SK-N-MC (cell line): Measurements from ENCODE around the gene ETV5.

Experiments used
- EZH2 ChIP-seq: fragments of 200-600 bp; sonication (generic); IDR thresholded peaks from one replicate; pipeline ENCODE4 v1.6.1; 2017; ENCODE audit warnings: antibody characterized with exemption
- FOXP2 ChIP-seq: optimal IDR thresholded peaks from 2 replicates; pipeline ENCODE3; 2011; ENCODE audit warnings: mild to moderate bottlenecking, moderate library complexity; ENCODE audit not compliant: insufficient read depth; ENCODE audit errors: extremely low read length, control extremely low read depth
- POLR2AphosphoS5 ChIP-seq: IDR thresholded peaks from 2 replicates; pipeline ENCODE4 v1.6.1; 2012; ENCODE audit warnings: mild to moderate bottlenecking, low read depth, low read length, borderline replicate concordance

- no peak for TF ChIP-seq EZH2
- no peak for TF ChIP-seq POLR2AphosphoS5
- TF ChIP-seq FOXP2: no peak
These were observed 32.9 kb upstream of the ETV5 start for GRCh38 chr3:186141790-186142189.
